ENCODE measurements around the gene ZFHX3.

DNA sequence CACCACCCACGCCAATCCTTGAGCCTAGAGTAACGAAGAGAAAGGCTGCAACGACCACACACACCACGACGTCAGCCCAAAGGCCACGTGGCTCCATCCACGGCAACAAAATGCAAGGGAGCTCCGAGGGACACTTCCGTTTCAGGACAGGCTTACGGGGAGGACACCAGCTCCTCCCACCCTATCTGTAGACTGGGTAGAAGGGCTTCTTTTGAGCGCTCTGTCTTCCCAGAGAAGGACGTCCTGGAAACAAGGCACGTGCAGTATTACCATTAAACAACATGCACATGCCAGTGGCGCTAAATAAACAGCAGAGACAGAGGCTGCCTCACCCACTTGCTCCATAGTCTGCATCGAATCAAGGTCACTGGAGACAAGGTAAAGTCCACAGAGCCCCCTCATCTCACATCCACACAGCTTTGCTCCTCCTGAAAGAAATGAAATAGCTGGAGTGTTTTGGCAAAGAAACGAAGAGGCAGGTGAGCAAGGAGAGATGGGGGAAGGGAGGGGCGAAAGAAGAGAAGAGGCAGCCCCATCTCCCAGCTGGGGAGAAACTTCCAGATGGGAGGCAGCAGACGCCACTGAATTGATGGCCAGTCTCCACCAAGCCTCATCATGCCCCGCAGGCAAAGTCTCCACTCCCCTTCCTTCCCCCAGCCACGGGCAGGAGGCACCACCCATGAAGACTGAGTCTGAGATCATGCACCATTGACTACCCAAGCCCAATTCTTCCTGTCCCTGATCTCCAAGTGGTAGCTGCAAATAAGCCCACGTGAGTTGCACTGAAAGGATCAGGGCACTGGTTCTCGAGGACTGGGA lies 24.0 kb downstream of the ZFHX3 start:
- TF ChIP-seq, protein P1, sequence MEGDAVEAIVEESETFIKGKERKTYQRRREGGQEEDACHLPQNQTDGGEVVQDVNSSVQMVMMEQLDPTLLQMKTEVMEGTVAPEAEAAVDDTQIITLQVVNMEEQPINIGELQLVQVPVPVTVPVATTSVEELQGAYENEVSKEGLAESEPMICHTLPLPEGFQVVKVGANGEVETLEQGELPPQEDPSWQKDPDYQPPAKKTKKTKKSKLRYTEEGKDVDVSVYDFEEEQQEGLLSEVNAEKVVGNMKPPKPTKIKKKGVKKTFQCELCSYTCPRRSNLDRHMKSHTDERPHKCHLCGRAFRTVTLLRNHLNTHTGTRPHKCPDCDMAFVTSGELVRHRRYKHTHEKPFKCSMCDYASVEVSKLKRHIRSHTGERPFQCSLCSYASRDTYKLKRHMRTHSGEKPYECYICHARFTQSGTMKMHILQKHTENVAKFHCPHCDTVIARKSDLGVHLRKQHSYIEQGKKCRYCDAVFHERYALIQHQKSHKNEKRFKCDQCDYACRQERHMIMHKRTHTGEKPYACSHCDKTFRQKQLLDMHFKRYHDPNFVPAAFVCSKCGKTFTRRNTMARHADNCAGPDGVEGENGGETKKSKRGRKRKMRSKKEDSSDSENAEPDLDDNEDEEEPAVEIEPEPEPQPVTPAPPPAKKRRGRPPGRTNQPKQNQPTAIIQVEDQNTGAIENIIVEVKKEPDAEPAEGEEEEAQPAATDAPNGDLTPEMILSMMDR (IDR thresholded peaks at IDR 0.05 in 2 of 3, conservative IDR thresholded peaks at IDR 0.05 in 1 of 3; ENCODE audit: insufficient read depth in 2 of 3, low read depth in 1 of 3, low read length in 3 of 3) = no peak
- TF ChIP-seq CREB1 (IDR thresholded peaks at IDR 0.05) (no peak), CREB1 (CRISPR knock-in tag; IDR thresholded peaks at IDR 0.05) (no peak), BDP1 (IDR thresholded peaks at IDR 0.05; ENCODE audit: insufficient read depth, insufficient read length) (no peak), SMAD1 (IDR thresholded peaks at IDR 0.05; ENCODE audit: low read depth, low read length, partially characterized antibody) (no peak), ZNF584 (CRISPR knock-in tag; IDR thresholded peaks at IDR 0.05; ENCODE audit: low read depth) (no peak), TCF7L2 (IDR thresholded peaks at IDR 0.05; ENCODE audit: low read depth, low read length) (no peak), ZNF263 (CRISPR knock-in tag; IDR thresholded peaks at IDR 0.05; ENCODE audit: borderline replicate concordance) (no peak)
- TF ChIP-seq, protein P2, sequence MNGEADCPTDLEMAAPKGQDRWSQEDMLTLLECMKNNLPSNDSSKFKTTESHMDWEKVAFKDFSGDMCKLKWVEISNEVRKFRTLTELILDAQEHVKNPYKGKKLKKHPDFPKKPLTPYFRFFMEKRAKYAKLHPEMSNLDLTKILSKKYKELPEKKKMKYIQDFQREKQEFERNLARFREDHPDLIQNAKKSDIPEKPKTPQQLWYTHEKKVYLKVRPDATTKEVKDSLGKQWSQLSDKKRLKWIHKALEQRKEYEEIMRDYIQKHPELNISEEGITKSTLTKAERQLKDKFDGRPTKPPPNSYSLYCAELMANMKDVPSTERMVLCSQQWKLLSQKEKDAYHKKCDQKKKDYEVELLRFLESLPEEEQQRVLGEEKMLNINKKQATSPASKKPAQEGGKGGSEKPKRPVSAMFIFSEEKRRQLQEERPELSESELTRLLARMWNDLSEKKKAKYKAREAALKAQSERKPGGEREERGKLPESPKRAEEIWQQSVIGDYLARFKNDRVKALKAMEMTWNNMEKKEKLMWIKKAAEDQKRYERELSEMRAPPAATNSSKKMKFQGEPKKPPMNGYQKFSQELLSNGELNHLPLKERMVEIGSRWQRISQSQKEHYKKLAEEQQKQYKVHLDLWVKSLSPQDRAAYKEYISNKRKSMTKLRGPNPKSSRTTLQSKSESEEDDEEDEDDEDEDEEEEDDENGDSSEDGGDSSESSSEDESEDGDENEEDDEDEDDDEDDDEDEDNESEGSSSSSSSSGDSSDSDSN (IDR thresholded peaks at IDR 0.05; ENCODE audit: borderline replicate concordance in 1 of 2, low read depth in 2 of 2, low read length in 2 of 2) = no peak

Measured in K562 (cell line).